ENCODE results near the gene RBKS. TPM values are rescaled to one million over a fixed set of nuclear protein-coding genes. Genes with fewer than 3 reads are reported as not detected.
A peak's percentile ranks its signal among the peaks of the same experiment; 100 is the strongest.

Gene RBKS
- total and polyA plus RNA-seq, 12 donors = 0.88 to 9.1 (median 5.0) TPM

GRCh38 chr2:27779417-27780055 lies 110.7 kb downstream of the RBKS start:
- no peaks in the 10 kb centered on the region for H3K27me3 ChIP-seq
- TF ChIP-seq, protein P1, sequence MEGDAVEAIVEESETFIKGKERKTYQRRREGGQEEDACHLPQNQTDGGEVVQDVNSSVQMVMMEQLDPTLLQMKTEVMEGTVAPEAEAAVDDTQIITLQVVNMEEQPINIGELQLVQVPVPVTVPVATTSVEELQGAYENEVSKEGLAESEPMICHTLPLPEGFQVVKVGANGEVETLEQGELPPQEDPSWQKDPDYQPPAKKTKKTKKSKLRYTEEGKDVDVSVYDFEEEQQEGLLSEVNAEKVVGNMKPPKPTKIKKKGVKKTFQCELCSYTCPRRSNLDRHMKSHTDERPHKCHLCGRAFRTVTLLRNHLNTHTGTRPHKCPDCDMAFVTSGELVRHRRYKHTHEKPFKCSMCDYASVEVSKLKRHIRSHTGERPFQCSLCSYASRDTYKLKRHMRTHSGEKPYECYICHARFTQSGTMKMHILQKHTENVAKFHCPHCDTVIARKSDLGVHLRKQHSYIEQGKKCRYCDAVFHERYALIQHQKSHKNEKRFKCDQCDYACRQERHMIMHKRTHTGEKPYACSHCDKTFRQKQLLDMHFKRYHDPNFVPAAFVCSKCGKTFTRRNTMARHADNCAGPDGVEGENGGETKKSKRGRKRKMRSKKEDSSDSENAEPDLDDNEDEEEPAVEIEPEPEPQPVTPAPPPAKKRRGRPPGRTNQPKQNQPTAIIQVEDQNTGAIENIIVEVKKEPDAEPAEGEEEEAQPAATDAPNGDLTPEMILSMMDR (IDR thresholded peaks at IDR 0.05) = no peak
- H3K4me1 ChIP-seq = peaks cover 0 to 86% (median 41%) of the 10 kb centered on the region in 9 donors
- ATAC-seq (peak in 6 of 8 donors; percentile 39 to 79 (median 62)), DNase-seq (no peak)
- no peak overlapping the region for H3K4me3 ChIP-seq
- WGBS, 2 donors = 59 to 72% methylated on average over 5 of the region's 5 CpGs
- intact Hi-C loops (cut with DNase I) = loop anchor here in 5 of 10 donors (2.0 to 10.0 kb wide), 2 partner anchors 15 to 615 kb away; partner anchors contain the start of gene FOSL2 (in 4 of the 5)
- peak overlapping the region; percentile 46 to 95 (median 70) for H3K27ac ChIP-seq
- peaks cover 0 to 55% (median 0%) of the 10 kb centered on the region in 9 donors for H3K36me3 ChIP-seq
- no peaks in the 10 kb centered on the region for H3K9me3 ChIP-seq

DNA sequence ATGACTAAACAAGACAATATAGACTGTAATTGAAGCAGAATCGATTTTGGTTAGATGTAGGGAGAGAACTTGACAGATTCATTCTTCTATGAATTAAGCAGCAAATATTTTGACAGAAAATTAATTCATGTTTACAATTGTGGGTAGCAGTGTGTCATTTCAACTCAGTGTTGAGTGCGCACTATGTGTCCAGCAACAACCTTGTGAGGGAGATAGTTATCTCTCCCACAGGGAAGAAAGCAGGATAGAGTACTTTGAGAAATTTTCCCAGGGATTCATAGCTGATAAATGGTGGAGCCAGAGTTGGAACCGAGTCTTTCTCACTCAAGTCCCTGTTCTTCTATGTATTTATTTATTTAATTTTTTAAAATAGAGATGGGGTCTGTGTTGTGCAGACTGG lies 113.5 kb downstream of the RBKS start:
- WGBS, 2 donors = 90 to 93% methylated on average over 3 of the region's 3 CpGs
- Histone ChIP-seq H3K9me3 (no peaks in the 10 kb centered on the region), H3K4me3 (no peak overlapping the region), H3K4me1 (peaks cover 5 to 96% (median 65%) of the 10 kb centered on the region in 9 donors), H3K27me3 (no peaks in the 10 kb centered on the region), H3K27ac (peak overlapping the region in 7 of 10 donors; percentile 30 to 95 (median 85)), H3K36me3 (peaks cover 0 to 66% (median 7%) of the 10 kb centered on the region in 9 donors)
- intact Hi-C loops (cut with DNase I) = loop anchor here in 4 of 10 donors (10.0 kb wide), 1 partner anchor 618 kb away; the partner anchor contains the start of gene FOSL2 (in 4 of the 4)
- TF ChIP-seq, protein P1 (IDR thresholded peaks at IDR 0.05) = no peak
- ATAC-seq (no peak), DNase-seq (no peak)

GRCh38 chr2:27776097-27776496 lies 114.1 kb downstream of the RBKS start:
- peak in 1 of 8 donors; percentile 7 for ATAC-seq

GRCh38 chr2:27773959-27774358 lies 116.2 kb downstream of the RBKS start:
- peaks cover 5 to 73% (median 61%) of the 10 kb centered on the region in 9 donors for H3K4me1 ChIP-seq
- peaks cover 0 to 41% (median 6%) of the 10 kb centered on the region in 9 donors for H3K36me3 ChIP-seq
- H3K27ac ChIP-seq = peak overlapping the region in 8 of 10 donors; percentile 4 to 95 (median 90)
- intact Hi-C loops (cut with DNase I) = loop anchor here in 6 of 10 donors (5.0 to 10.0 kb wide), 3 partner anchors 52 to 623 kb away; partner anchors contain the start of gene FOSL2 (in 4 of the 6)
- 69 to 73% methylated on average over 5 of the region's 5 CpGs for WGBS, 2 donors
- no peaks in the 10 kb centered on the region for H3K9me3 ChIP-seq
- H3K27me3 ChIP-seq = no peaks in the 10 kb centered on the region
- no peak for DNase-seq
- ATAC-seq = no peak
- TF ChIP-seq, protein P1 (IDR thresholded peaks at IDR 0.05) = no peak
- peak overlapping the region in 7 of 10 donors; percentile 2 to 90 (median 74) for H3K4me3 ChIP-seq

More at GRCh38 chr2:27776097-27776496, 114.1 kb downstream of the RBKS start:
- Histone ChIP-seq H3K4me3 (no peak overlapping the region), H3K27me3 (no peaks in the 10 kb centered on the region), H3K36me3 (peaks cover 0 to 62% (median 7%) of the 10 kb centered on the region in 9 donors), H3K27ac (peak overlapping the region in 8 of 10 donors; percentile 30 to 95 (median 66)), H3K9me3 (no peaks in the 10 kb centered on the region), H3K4me1 (peaks cover 5 to 90% (median 65%) of the 10 kb centered on the region in 9 donors)
- TF ChIP-seq, protein P1 (IDR thresholded peaks at IDR 0.05) = no peak
- intact Hi-C loops (cut with DNase I) = loop anchor here in 4 of 10 donors (10.0 kb wide), 1 partner anchor 619 kb away; the partner anchor contains the start of gene FOSL2 (in 4 of the 4)
- peak; percentile 37 to 52 for DNase-seq
- 35 to 37% methylated on average over 8 of the region's 8 CpGs for WGBS, 2 donors

All from heart right ventricle (tissue), 16 donors.